A549 treated with dexamethasone at 1 μM for 4 hours (cell line): ENCODE results near the gene SPDYE16. TPM values are rescaled to one million over a fixed set of nuclear protein-coding genes. Genes with fewer than 3 reads are reported as not detected.

Experiments
- total RNA-seq: library from RNA; stranded (reverse); fragments of 200-300 nt; extraction: Qiagen RNA extraction; gene quantifications from 5 replicates; pipeline ENCODE4 v1.2.3, GENCODE V29; 2022

Gene SPDYE16
- 0.04 TPM in 1 of 5 replicates, not detected in the others for total RNA-seq

GRCh38 chr7:76543197-76543596 lies at the start of gene SPDYE16:
TSS of gene SPDYE16 (minus strand) at chr7:76543297. CDS start at chr7:76541459, 1,838 bp downstream.

GRCh38 chr7:76509931-76510877 lies 32.9 kb downstream of the SPDYE16 start, which contains the start of gene UPK3B:
TSS of gene UPK3B (plus strand) at chr7:76510552. CDS start at chr7:76510653, 101 bp downstream.

Other genes starting within 250 kb of the SPDYE16 start
- 919 to 1,755 TPM (median 1,594 TPM) in 5 replicates for gene HSPB1, start 240.6 kb downstream of the SPDYE16 start, total RNA-seq
- 215 to 254 TPM (median 243 TPM) in 5 replicates for gene YWHAG, start 184.3 kb downstream of the SPDYE16 start, total RNA-seq
- 0.97 to 1.5 TPM (median 1.3 TPM) in 5 replicates for gene SSC4D, start 133.6 kb downstream of the SPDYE16 start, total RNA-seq
- 15.6 to 18.3 TPM (median 17.2 TPM) in 5 replicates for gene ZP3, start 118.3 kb downstream of the SPDYE16 start, total RNA-seq
- 22.8 to 32.7 TPM (median 30.8 TPM) in 5 replicates for gene DTX2, start 81.6 kb downstream of the SPDYE16 start, total RNA-seq
- gene UPK3B, start 32.7 kb downstream of the SPDYE16 start, total RNA-seq: 10.2 to 20.0 TPM (median 18.4 TPM) in 5 replicates
- gene POMZP3, start 84.0 kb upstream of the SPDYE16 start, total RNA-seq: 21.8 to 25.9 TPM (median 25.7 TPM) in 5 replicates